ENCODE results near the gene ACADS. TPM values are rescaled to one million over a fixed set of nuclear protein-coding genes. Genes with fewer than 3 reads are reported as not detected.

Gene ACADS
- total and polyA plus RNA-seq, 2 of the 8 experiments (the other 6 are each of a cell fraction or from before 2014, with no cell fraction given): 4.9 to 7.5 TPM

- CTCF ChIA-PET (ENCODE audit: partially characterized antibody): interaction anchor here (0.8 to 1.1 kb wide), 3 partner anchors 19 to 151 kb away, joined by 3 read pairs; no protein-coding TSS in a partner anchor
- no peaks in the 10 kb centered on the region for H3K79me2 ChIP-seq (ENCODE audit: control insufficient read depth in 1 of 2, insufficient read depth in 2 of 2, low read length in 2 of 2)
- H2BK5ac ChIP-seq (ENCODE audit: low read depth, low read length): no peak overlapping the region
- no peak overlapping the region for H3K4me2 ChIP-seq (ENCODE audit: insufficient read depth in 1 of 2, low read depth in 2 of 2, low read length in 2 of 2)
- WGBS, 2 experiments (ENCODE audit: extremely low coverage in 1 of 2, insufficient coverage in 1 of 2, insufficient read length in 1 of 2, insufficient replicate concordance in 2 of 2, low coverage in 1 of 2, low lambda C conversion rate in 2 of 2, missing lambda C conversion rate in 1 of 2): 88% methylated on average over 10 of the region's 10 CpGs; no CpG with 5 or more reads in 1 of the 2 experiments
- FAIRE-seq (no peak), DNase-seq (ENCODE audit: low read depth in 1 of 2, low spot score in 2 of 2) (no peak)
- no peak overlapping the region for H3K56ac ChIP-seq (replicated peaks; ENCODE audit: insufficient read length, low read depth, low read length)
- H2AFZ ChIP-seq (ENCODE audit: low read length): no peak overlapping the region
- no peak overlapping the region for H2AK5ac ChIP-seq (ENCODE audit: low read depth, low read length)
- POLR2A ChIA-PET (ENCODE audit: partially characterized antibody): interaction anchor here (0.9 to 1.0 kb wide), 2 partner anchors 14 to 85 kb away, joined by 3 read pairs; no protein-coding TSS in a partner anchor
- H3K18ac ChIP-seq (ENCODE audit: extremely low read depth, low read length): no peak overlapping the region
- no peak overlapping the region for H4K5ac ChIP-seq (ENCODE audit: insufficient read length, low read depth, low read length)
- no peak overlapping the region for H3K9ac ChIP-seq (replicated peaks in 1 of 4; ENCODE audit: extremely low read depth in 1 of 4, low read depth in 3 of 4, low read length in 3 of 4)
- H3K4me1 ChIP-seq (replicated peaks in 1 of 4; ENCODE audit: control insufficient read depth in 3 of 4, insufficient read depth in 4 of 4, low read length in 3 of 4): no peaks in the 10 kb centered on the region
- H3K27me3 ChIP-seq (replicated peaks in 1 of 4; ENCODE audit: control insufficient read depth in 3 of 4, extremely low read depth in 1 of 4, insufficient read depth in 3 of 4, low read length in 3 of 4): no peaks in the 10 kb centered on the region
- H3K27ac ChIP-seq (ENCODE audit: low read depth, low read length): no peak overlapping the region
- no peaks in the 10 kb centered on the region; a peak in 1 of 8 replicates for H3K36me3 ChIP-seq (ENCODE audit: control insufficient read depth in 2 of 4, insufficient read depth in 4 of 4, low read length in 3 of 4)
- H2BK20ac ChIP-seq (ENCODE audit: low read length): no peak overlapping the region
- H3K9me3 ChIP-seq (ENCODE audit: insufficient read depth in 2 of 2, low read depth in 1 of 2, low read length in 1 of 2): no peaks in the 10 kb centered on the region; a peak in 1 of 4 replicates
- H3K4me3 ChIP-seq (ENCODE audit: extremely low read depth in 1 of 4, insufficient read depth in 2 of 4, low read depth in 3 of 4, low read length in 4 of 4): no peak overlapping the region
- no peak overlapping the region for H3K23ac ChIP-seq (ENCODE audit: insufficient read length)
- H4K8ac ChIP-seq (ENCODE audit: extremely low read depth, insufficient read depth, low read length): no peak overlapping the region
- no peak overlapping the region for H2BK12ac ChIP-seq (ENCODE audit: low read depth, low read length)
- no peak overlapping the region for H2BK120ac ChIP-seq (replicated peaks; ENCODE audit: low read depth, low read length)
- H4K91ac ChIP-seq (replicated peaks; ENCODE audit: insufficient read length, low read length): no peak overlapping the region
- H3K23me2 ChIP-seq (ENCODE audit: low read depth, low read length): no peaks in the 10 kb centered on the region
- no peak overlapping the region for H3K14ac ChIP-seq (ENCODE audit: insufficient read length)
- H2BK15ac ChIP-seq (ENCODE audit: low read length): no peak overlapping the region
- H3K79me1 ChIP-seq (ENCODE audit: low read depth, low read length): no peaks in the 10 kb centered on the region
- no peaks in the 10 kb centered on the region for H4K20me1 ChIP-seq (replicated peaks in 1 of 2; ENCODE audit: control insufficient read depth in 1 of 2, insufficient read depth in 2 of 2, low read length in 2 of 2)
- no peak overlapping the region for H3K4ac ChIP-seq (replicated peaks; ENCODE audit: insufficient read length, low read depth, low read length)
- TF ChIP-seq POLR2A (IDR thresholded peaks at IDR 0.05; ENCODE audit: control extremely low read depth in 1 of 2, low read depth in 2 of 2, low read length in 2 of 2) (no peak), TBP (IDR thresholded peaks at IDR 0.05; ENCODE audit: low read depth, low read length) (no peak), EZH2 (IDR thresholded peaks at IDR 0.05; ENCODE audit: low read depth, low read length, severe bottlenecking) (no peak), RAD21 (IDR thresholded peaks at IDR 0.05 in 1 of 2, conservative IDR thresholded peaks at IDR 0.05 in 1 of 2; ENCODE audit: low read depth in 2 of 2, low read length in 2 of 2) (no peak), SAP30 (IDR thresholded peaks at IDR 0.05; ENCODE audit: insufficient read depth, insufficient replicate concordance, low read length) (no peak), CTBP2 (IDR thresholded peaks at IDR 0.05; ENCODE audit: borderline replicate concordance, insufficient read depth, insufficient read length, low read length) (no peak), NANOG (IDR thresholded peaks at IDR 0.05; ENCODE audit: insufficient read depth, low read depth, low read length, poor library complexity, severe bottlenecking) (no peak), SUZ12 (IDR thresholded peaks at IDR 0.05; ENCODE audit: low read length) (no peak), TEAD4 (IDR thresholded peaks at IDR 0.05; ENCODE audit: low read depth, low read length) (no peak), SIX5 (IDR thresholded peaks at IDR 0.05; ENCODE audit: low read depth, low read length) (no peak), SIN3A (conservative IDR thresholded peaks at IDR 0.05 in 1 of 2, IDR thresholded peaks at IDR 0.05 in 1 of 2; ENCODE audit: low read depth in 1 of 2, low read length in 2 of 2) (no peak), NRF1 (IDR thresholded peaks at IDR 0.05; ENCODE audit: low read depth, low read length) (no peak), SP4 (IDR thresholded peaks at IDR 0.05; ENCODE audit: low read length) (no peak), SRF (IDR thresholded peaks at IDR 0.05; ENCODE audit: low read depth, low read length) (no peak)
Observed at GRCh38 chr12:120734210-120734609, 8.6 kb downstream of the ACADS start.
